Amniotic stem cell (primary cell): ENCODE measurements around the gene ZC2HC1B.
"Not testable (repeated sequence)": the region's sequence is repeated elsewhere in the genome, so short reads cannot be mapped to it uniquely, and the experiment has no call there.

Experiments used
- DNase-seq: peaks from one replicate; lab custom pipeline; 2025; lab: John Stamatoyannopoulos, UW

ZC2HC1B gene

GRCh38 chr6:143868808-143869207, 4.5 kb downstream of the ZC2HC1B start:
- DNase-seq: not testable (repeated sequence)

GRCh38 chr6:143871202-143871730, 7.0 kb downstream of the ZC2HC1B start:
- not testable (repeated sequence) for DNase-seq

GRCh38 chr6:143872201-143872600, 7.9 kb downstream of the ZC2HC1B start:
- no peak for DNase-seq

- DNase-seq: not testable (repeated sequence)
Observed at GRCh38 chr6:143873600-143873999, 9.3 kb downstream of the ZC2HC1B start.

GRCh38 chr6:143874503-143874902, 10.2 kb downstream of the ZC2HC1B start:
- not testable (repeated sequence) for DNase-seq

GRCh38 chr6:143877584-143878271, 13.5 kb downstream of the ZC2HC1B start:
- no peak for DNase-seq

- no peak for DNase-seq
Observed at GRCh38 chr6:143878272-143878760, 14.0 kb downstream of the ZC2HC1B start.

GRCh38 chr6:143880412-143880811, 16.1 kb downstream of the ZC2HC1B start:
- DNase-seq: no peak

GRCh38 chr6:143882401-143882930, 18.2 kb downstream of the ZC2HC1B start:
- DNase-seq: no peak

GRCh38 chr6:143884216-143884900, 20.1 kb downstream of the ZC2HC1B start:
- no peak for DNase-seq

- no peak for DNase-seq
Observed at GRCh38 chr6:143885116-143885515, 20.8 kb downstream of the ZC2HC1B start.

GRCh38 chr6:143894655-143895054, 30.4 kb downstream of the ZC2HC1B start:
- no peak for DNase-seq

- no peak for DNase-seq
Observed at GRCh38 chr6:143896126-143896860, 32.0 kb downstream of the ZC2HC1B start.

- DNase-seq: no peak
Observed at GRCh38 chr6:143900358-143900757, 36.1 kb downstream of the ZC2HC1B start.

- no peak for DNase-seq
Observed at GRCh38 chr6:143901885-143902750, 37.8 kb downstream of the ZC2HC1B start.

- DNase-seq: no peak
Observed at GRCh38 chr6:143902827-143903226, 38.6 kb downstream of the ZC2HC1B start.

- no peak for DNase-seq
Observed at GRCh38 chr6:143911028-143911427, 46.8 kb downstream of the ZC2HC1B start.

GRCh38 chr6:143912671-143913070, 48.4 kb downstream of the ZC2HC1B start:
- DNase-seq: no peak

- not testable (repeated sequence) for DNase-seq
Observed at GRCh38 chr6:143917026-143917425, 52.8 kb downstream of the ZC2HC1B start.

GRCh38 chr6:143928853-143929252, 64.6 kb downstream of the ZC2HC1B start:
- no peak for DNase-seq

- DNase-seq: no peak
Observed at GRCh38 chr6:143929975-143930374, 65.7 kb downstream of the ZC2HC1B start.
